ENCODE results near the gene NR1H2. TPM values are rescaled to one million over a fixed set of nuclear protein-coding genes. Genes with fewer than 3 reads are reported as not detected.

NR1H2 gene
- total and polyA plus RNA-seq, 10 of the 15 experiments (the other 5 are each of a cell fraction or from before 2014, with no cell fraction given) = 0.05 to 54.2 (median 35.1) TPM

DNA sequence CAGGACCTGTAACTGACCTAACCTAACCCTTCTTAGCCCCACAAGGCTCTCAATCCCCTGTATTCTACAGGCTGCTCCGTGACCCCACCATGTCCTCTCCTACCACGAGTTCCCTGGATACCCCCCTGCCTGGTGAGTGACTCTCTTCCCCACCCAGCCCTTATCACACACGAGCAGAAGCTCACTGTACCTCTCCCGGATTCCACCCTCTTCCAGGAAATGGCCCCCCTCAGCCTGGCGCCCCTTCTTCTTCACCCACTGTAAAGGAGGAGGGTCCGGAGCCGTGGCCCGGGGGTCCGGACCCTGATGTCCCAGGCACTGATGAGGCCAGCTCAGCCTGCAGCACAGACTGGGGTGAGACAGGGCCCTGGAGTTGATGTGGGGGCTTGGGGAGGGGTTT is 1.3 kb downstream of the NR1H2 start (continued):
- TF ChIP-seq USF2 (IDR thresholded peaks at IDR 0.05; ENCODE audit: borderline replicate concordance, low read depth, low read length) = no peak

DNA sequence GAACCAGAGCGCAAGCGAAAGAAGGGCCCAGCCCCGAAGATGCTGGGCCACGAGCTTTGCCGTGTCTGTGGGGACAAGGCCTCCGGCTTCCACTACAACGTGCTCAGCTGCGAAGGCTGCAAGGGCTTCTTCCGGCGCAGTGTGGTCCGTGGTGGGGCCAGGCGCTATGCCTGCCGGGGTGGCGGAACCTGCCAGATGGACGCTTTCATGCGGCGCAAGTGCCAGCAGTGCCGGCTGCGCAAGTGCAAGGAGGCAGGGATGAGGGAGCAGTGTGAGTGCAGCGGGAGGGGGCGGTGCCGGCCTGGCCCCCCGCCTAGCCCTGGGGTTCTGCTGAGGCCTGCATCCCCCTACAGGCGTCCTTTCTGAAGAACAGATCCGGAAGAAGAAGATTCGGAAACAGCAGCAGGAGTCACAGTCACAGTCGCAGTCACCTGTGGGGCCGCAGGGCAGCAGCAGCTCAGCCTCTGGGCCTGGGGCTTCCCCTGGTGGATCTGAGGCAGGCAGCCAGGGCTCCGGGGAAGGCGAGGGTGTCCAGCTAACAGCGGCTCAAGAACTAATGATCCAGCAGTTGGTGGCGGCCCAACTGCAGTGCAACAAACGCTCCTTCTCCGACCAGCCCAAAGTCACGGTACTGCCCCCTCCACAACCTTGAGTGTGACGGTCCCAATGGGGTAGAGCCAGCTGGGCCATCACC is 2.1 kb downstream of the NR1H2 start:
- H3K9ac ChIP-seq (ENCODE audit: control insufficient read depth, insufficient read depth, low read length) = no peak overlapping the region
- H2AFZ ChIP-seq (ENCODE audit: control insufficient read depth, low read depth, low read length) = no peak overlapping the region
- intact Hi-C loops (cut with micrococcal nuclease; ENCODE audit: unreplicated experiment) = no loop called here
- H3K36me3 ChIP-seq (ENCODE audit: control insufficient read depth in 2 of 2, insufficient read depth in 2 of 2, low read length in 1 of 2) = peaks cover 5 to 16% of the 10 kb centered on the region in 2 experiments; a peak in 3 of 4 replicates
- FAIRE-seq = no peak
- H3K9me3 ChIP-seq (replicated peaks; ENCODE audit: control insufficient read depth, insufficient read depth, low read length) = no peaks in the 10 kb centered on the region
- CTCF ChIA-PET = no interaction called here
- POLR2A ChIA-PET = no interaction called here
- no peak overlapping the region for H3K4me3 ChIP-seq
- in situ Hi-C loops (cut with MboI) = no loop called here
- DNase-seq (ENCODE audit: low read depth, low spot score) = no peak
- no peaks in the 10 kb centered on the region for H4K20me1 ChIP-seq (ENCODE audit: control insufficient read depth, insufficient read depth)
- H3K4me1 ChIP-seq (ENCODE audit: control insufficient read depth, insufficient read depth, low read length) = peaks cover 7% of the 10 kb centered on the region; the same call in 1 of the 2 replicates
- H3K4me2 ChIP-seq (ENCODE audit: control insufficient read depth, insufficient read depth) = no peak overlapping the region
- 97% methylated on average over 35 of the region's 36 CpGs for WGBS (ENCODE audit: insufficient coverage, insufficient replicate concordance, low lambda C conversion rate, missing lambda C conversion rate)
- TF ChIP-seq ZZZ3 (IDR thresholded peaks at IDR 0.05; ENCODE audit: control insufficient read depth, insufficient read length, low read depth) (no peak), MLLT1 (IDR thresholded peaks at IDR 0.05) (no peak), PBX3 (IDR thresholded peaks at IDR 0.05; ENCODE audit: insufficient replicate concordance, low read depth, low read length) (no peak), CREB1 (IDR thresholded peaks at IDR 0.05; ENCODE audit: low read depth) (no peak), JUNB (IDR thresholded peaks at IDR 0.05) (no peak), IRF3 (IDR thresholded peaks at IDR 0.05) (no peak)
- SMC1A ChIA-PET (ENCODE audit: uncharacterized antibody, unreplicated experiment) = interaction anchor here (1.0 kb wide), 1 partner anchor 52 kb away, joined by 3 read pairs; no protein-coding TSS in a partner anchor
- RAD21 ChIA-PET (ENCODE audit: unreplicated experiment) = no interaction called here
- no peak for ATAC-seq
- H3K27me3 ChIP-seq (replicated peaks in 1 of 2; ENCODE audit: control insufficient read depth in 2 of 2, insufficient read depth in 2 of 2, low read length in 1 of 2) = no peaks in the 10 kb centered on the region
- H3K27ac ChIP-seq (ENCODE audit: control insufficient read depth, insufficient read depth) = no peak overlapping the region
- H3K79me2 ChIP-seq (ENCODE audit: control insufficient read depth, insufficient read depth, low read length) = peaks cover 5% of the 10 kb centered on the region
- BruUV-seq (replicated peaks) = TSS peak; percentile 56

Data from GM12878 (cell line).